HepG2 (cell line): Measurements from ENCODE around the gene RASL10A. TPM values are rescaled to one million over a fixed set of nuclear protein-coding genes. Genes with fewer than 3 reads are reported as not detected.

Experiments
- MED8 ChIP-seq: sonication (generic); formaldehyde crosslinking; IDR thresholded peaks from 2 replicates; pipeline ENCODE4 v1.8.1; 2023; ENCODE audit warnings: mild to moderate bottlenecking, missing genetic modification reagents; ENCODE audit not compliant: insufficient replicate concordance
- RERE ChIP-seq: IDR thresholded peaks from 2 replicates; pipeline ENCODE4 v1.6.1; 2016; ENCODE audit warnings: low read depth, missing genetic modification reagents, missing compliant biosample characterization
- RNF2 ChIP-seq: fragments of 450-650 bp; conservative IDR thresholded peaks from 2 replicates; pipeline ENCODE4 v1.6.1; 2016; ENCODE audit warnings: low read depth
- TOPORS ChIP-seq: sonication (generic); formaldehyde crosslinking; IDR thresholded peaks from 2 replicates; pipeline ENCODE4 v1.8.0; 2023; ENCODE audit warnings: mild to moderate bottlenecking, missing genetic modification reagents
- ZBTB8A ChIP-seq: sonication (generic); formaldehyde crosslinking; IDR thresholded peaks from 2 replicates; pipeline ENCODE4 v1.4.0; 2020; ENCODE audit warnings: mild to moderate bottlenecking, low read depth, missing genetic modification reagents, borderline replicate concordance
- ZNF331 ChIP-seq: sonication (generic); formaldehyde crosslinking; IDR thresholded peaks from 2 replicates; pipeline ENCODE4 v1.4.0; 2020; ENCODE audit warnings: missing genetic modification reagents
- ZNF614 ChIP-seq: IDR thresholded peaks from 2 replicates; pipeline ENCODE4 v1.6.1; 2018; ENCODE audit warnings: missing biosample characterization, missing genetic modification reagents, inconsistent platforms, borderline replicate concordance
- ZNF772 ChIP-seq: sonication (generic); formaldehyde crosslinking; IDR thresholded peaks from 2 replicates; pipeline ENCODE4 v1.5.0; 2020; ENCODE audit warnings: mild to moderate bottlenecking, missing genetic modification reagents
- polyA plus RNA-seq, 8 experiments: library from polyadenylated mRNA; depleted of rRNA in 3 of 8; stranded (reverse) in 7 of 8; unstranded in 1 of 8; fragments of >200 nt; fragmentation: Illumina TruSeq in 4 of 8; extraction: Trizol in 4 of 8; gene quantifications; 2 replicates each; pipeline versions ENCODE4 v1.2.1 to v1.2.3, GENCODE V29; 2011 to 2016; ENCODE audit warnings: low read depth in 4 of 8, missing spikeins in 1 of 8, mixed read lengths in 1 of 8; ENCODE audit not compliant: insufficient read depth in 1 of 8
- total RNA-seq, 5 experiments: library from RNA; depleted of rRNA; stranded (reverse); fragments of >200 nt; fragmentation: Illumina TruSeq; extraction: Trizol; gene quantifications; 2 replicates each; pipeline ENCODE4 v1.2.3, GENCODE V29; 2016; ENCODE audit warnings: low read depth in 1 of 5
- TF ChIP-seq, protein P1 (sequence below): sonication (generic); formaldehyde crosslinking; IDR thresholded peaks from 2 replicates; pipeline ENCODE4 v1.4.0; 2020; ENCODE audit warnings: low read depth, missing genetic modification reagents
- TF ChIP-seq, protein P2 (sequence below): sonication (generic); formaldehyde crosslinking; IDR thresholded peaks from 2 replicates; pipeline ENCODE4 v1.9.0; 2022; ENCODE audit warnings: missing genetic modification reagents, mild to moderate bottlenecking, borderline replicate concordance
- TF ChIP-seq, protein P3 (sequence below): sonication (generic); formaldehyde crosslinking; IDR thresholded peaks from 2 replicates; pipeline ENCODE4 v1.9.0; 2021; ENCODE audit warnings: missing genetic modification reagents, borderline replicate concordance
- TF ChIP-seq, protein P4 (sequence below): sonication (generic); formaldehyde crosslinking; IDR thresholded peaks from 2 replicates; pipeline ENCODE4 v1.8.0; 2022; ENCODE audit warnings: low read depth, missing genetic modification reagents

RASL10A gene
- total and polyA plus RNA-seq, 2 of the 13 experiments (the other 11 are each of a cell fraction or from before 2014, with no cell fraction given): 0.05 to 0.22 TPM

DNA sequence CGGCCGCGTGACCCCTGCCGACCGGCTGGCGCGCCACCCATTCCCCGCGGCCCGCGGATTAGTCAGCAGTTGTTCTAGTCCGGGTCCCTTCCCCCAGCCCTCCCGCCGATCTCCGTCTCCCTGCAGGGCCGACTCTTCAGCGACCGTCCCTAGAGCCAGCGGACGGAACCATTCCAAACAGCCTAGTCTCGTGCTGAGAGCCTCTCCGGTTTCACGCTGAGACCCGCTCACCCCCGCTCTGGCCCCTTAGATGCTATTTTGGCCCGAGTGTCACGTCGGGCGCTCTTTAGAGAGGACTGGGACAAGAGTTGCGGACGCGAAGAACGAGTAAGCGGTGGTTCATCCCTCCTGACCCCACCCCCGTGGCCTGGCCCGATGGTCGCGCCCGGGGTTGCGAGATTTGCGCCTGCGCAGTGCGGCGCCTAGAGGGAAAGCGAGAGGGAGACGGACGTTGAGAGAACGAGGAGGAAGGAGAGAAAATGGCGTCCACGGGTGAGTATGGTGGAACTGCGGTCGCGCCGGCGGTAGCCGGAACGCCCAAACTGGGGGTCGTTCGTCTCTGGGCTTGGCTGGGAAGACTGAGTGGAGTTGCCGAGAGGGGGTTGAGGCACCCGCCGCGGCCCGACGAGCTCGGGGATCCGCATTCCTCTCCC is 47.5 kb downstream of the RASL10A start, which contains the start of the genes EWSR1 and RHBDD3 (continued):
- TF ChIP-seq, protein P1, sequence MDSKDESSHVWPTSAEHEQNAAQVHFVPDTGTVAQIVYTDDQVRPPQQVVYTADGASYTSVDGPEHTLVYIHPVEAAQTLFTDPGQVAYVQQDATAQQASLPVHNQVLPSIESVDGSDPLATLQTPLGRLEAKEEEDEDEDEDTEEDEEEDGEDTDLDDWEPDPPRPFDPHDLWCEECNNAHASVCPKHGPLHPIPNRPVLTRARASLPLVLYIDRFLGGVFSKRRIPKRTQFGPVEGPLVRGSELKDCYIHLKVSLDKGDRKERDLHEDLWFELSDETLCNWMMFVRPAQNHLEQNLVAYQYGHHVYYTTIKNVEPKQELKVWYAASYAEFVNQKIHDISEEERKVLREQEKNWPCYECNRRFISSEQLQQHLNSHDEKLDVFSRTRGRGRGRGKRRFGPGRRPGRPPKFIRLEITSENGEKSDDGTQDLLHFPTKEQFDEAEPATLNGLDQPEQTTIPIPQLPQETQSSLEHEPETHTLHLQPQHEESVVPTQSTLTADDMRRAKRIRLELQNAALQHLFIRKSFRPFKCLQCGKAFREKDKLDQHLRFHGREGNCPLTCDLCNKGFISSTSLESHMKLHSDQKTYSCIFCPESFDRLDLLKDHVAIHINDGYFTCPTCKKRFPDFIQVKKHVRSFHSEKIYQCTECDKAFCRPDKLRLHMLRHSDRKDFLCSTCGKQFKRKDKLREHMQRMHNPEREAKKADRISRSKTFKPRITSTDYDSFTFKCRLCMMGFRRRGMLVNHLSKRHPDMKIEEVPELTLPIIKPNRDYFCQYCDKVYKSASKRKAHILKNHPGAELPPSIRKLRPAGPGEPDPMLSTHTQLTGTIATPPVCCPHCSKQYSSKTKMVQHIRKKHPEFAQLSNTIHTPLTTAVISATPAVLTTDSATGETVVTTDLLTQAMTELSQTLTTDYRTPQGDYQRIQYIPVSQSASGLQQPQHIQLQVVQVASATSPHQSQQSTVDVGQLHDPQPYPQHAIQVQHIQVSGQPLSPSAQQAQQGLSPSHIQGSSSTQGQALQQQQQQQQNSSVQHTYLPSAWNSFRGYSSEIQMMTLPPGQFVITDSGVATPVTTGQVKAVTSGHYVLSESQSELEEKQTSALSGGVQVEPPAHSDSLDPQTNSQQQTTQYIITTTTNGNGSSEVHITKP (CRISPR knock-in tag): peak; percentile 100
- peak; percentile 52 for TF ChIP-seq ZNF331 (CRISPR knock-in tag)
- TF ChIP-seq ZBTB8A (CRISPR knock-in tag): no peak
- TF ChIP-seq, protein P2, sequence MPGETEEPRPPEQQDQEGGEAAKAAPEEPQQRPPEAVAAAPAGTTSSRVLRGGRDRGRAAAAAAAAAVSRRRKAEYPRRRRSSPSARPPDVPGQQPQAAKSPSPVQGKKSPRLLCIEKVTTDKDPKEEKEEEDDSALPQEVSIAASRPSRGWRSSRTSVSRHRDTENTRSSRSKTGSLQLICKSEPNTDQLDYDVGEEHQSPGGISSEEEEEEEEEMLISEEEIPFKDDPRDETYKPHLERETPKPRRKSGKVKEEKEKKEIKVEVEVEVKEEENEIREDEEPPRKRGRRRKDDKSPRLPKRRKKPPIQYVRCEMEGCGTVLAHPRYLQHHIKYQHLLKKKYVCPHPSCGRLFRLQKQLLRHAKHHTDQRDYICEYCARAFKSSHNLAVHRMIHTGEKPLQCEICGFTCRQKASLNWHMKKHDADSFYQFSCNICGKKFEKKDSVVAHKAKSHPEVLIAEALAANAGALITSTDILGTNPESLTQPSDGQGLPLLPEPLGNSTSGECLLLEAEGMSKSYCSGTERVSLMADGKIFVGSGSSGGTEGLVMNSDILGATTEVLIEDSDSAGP (CRISPR knock-in tag): peak; percentile 85; the same call in 1 of the 2 replicates
- no peak for TF ChIP-seq ZNF614 (CRISPR knock-in tag)
- 0 out of 2 replicates have a peak, but pooled peaks have one; percentile 14 for TF ChIP-seq ZNF772 (CRISPR knock-in tag)
- TF ChIP-seq, protein P3, sequence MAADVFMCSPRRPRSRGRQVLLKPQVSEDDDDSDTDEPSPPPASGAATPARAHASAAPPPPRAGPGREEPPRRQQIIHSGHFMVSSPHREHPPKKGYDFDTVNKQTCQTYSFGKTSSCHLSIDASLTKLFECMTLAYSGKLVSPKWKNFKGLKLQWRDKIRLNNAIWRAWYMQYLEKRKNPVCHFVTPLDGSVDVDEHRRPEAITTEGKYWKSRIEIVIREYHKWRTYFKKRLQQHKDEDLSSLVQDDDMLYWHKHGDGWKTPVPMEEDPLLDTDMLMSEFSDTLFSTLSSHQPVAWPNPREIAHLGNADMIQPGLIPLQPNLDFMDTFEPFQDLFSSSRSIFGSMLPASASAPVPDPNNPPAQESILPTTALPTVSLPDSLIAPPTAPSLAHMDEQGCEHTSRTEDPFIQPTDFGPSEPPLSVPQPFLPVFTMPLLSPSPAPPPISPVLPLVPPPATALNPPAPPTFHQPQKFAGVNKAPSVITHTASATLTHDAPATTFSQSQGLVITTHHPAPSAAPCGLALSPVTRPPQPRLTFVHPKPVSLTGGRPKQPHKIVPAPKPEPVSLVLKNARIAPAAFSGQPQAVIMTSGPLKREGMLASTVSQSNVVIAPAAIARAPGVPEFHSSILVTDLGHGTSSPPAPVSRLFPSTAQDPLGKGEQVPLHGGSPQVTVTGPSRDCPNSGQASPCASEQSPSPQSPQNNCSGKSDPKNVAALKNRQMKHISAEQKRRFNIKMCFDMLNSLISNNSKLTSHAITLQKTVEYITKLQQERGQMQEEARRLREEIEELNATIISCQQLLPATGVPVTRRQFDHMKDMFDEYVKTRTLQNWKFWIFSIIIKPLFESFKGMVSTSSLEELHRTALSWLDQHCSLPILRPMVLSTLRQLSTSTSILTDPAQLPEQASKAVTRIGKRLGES (CRISPR knock-in tag): no peak
- TF ChIP-seq, protein P4, sequence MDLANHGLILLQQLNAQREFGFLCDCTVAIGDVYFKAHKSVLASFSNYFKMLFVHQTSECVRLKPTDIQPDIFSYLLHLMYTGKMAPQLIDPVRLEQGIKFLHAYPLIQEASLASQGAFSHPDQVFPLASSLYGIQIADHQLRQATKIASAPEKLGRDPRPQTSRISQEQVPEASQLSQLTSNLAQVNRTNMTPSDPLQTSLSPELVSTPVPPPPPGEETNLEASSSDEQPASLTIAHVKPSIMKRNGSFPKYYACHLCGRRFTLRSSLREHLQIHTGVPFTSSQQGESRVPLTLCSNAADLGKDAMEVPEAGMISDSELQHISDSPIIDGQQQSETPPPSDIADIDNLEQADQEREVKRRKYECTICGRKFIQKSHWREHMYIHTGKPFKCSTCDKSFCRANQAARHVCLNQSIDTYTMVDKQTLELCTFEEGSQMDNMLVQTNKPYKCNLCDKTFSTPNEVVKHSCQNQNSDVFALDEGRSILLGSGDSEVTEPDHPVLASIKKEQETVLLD (CRISPR knock-in tag): no peak
- no peak for TF ChIP-seq RERE (CRISPR knock-in tag)
- peak; percentile 65 for TF ChIP-seq MED8 (CRISPR knock-in tag)
- TF ChIP-seq TOPORS (CRISPR knock-in tag): peak; percentile 75; the same call in 1 of the 2 replicates
- TF ChIP-seq RNF2: no peak; the same call in 1 of the 2 replicates
